ENCODE data around the gene ESRP2. TPM values are rescaled to one million over a fixed set of nuclear protein-coding genes. Genes with fewer than 3 reads are reported as not detected.
A peak's percentile ranks its signal among the peaks of the same experiment; 100 is the strongest.

Gene ESRP2
- total and polyA plus RNA-seq, 7 experiments from 2014 or later: 0.11 to 0.29 TPM; not detected in 5

- H3K27ac ChIP-seq (ENCODE audit: low read depth, low read length): no peak overlapping the region
- H3K27me3 Mint-ChIP-seq: no peaks in the 10 kb centered on the region
- ATAC-seq (no peak), DNase-seq (no peak)
- POLR2A ChIA-PET: interaction anchor here (1.1 kb wide), 1 partner anchor 9 kb away, joined by 3 read pairs; no protein-coding TSS in a partner anchor
- peaks cover 0 to 2% (median 0%) of the 10 kb centered on the region in 11 donors for H3K9me3 Mint-ChIP-seq
- H3K36me3 Mint-ChIP-seq: peaks cover 0 to 24% (median 8%) of the 10 kb centered on the region in 5 donors
- intact Hi-C loops (cut with micrococcal nuclease): no loop called here
- H3K4me1 ChIP-seq (ENCODE audit: control insufficient read depth in 2 of 2, insufficient read depth in 2 of 2, low read length in 2 of 2): peaks cover 0 to under 1% of the 10 kb centered on the region in 2 donors
- H3K4me3 ChIP-seq (ENCODE audit: low read length): no peak overlapping the region
- H3K36me3 ChIP-seq (ENCODE audit: control insufficient read depth in 2 of 3, insufficient read depth in 3 of 3, low read length in 3 of 3): peaks cover 0 to 64% (median 5%) of the 10 kb centered on the region in 3 experiments
- H3K27ac Mint-ChIP-seq: peak overlapping the region in 1 of 9 donors; percentile 44
- H3K27me3 ChIP-seq (ENCODE audit: control insufficient read depth in 2 of 2, insufficient read depth in 2 of 2, low read length in 2 of 2): no peaks in the 10 kb centered on the region
- peaks cover 2 to 14% (median 9%) of the 10 kb centered on the region in 7 donors for H3K4me1 Mint-ChIP-seq
- CTCF ChIA-PET: interaction anchor here (1.1 to 2.0 kb wide), 2 partner anchors 9 to 77 kb away, joined by 3 to 7 read pairs; no protein-coding TSS in a partner anchor
- no peak overlapping the region for H3K4me3 Mint-ChIP-seq
- no peaks in the 10 kb centered on the region for H3K9me3 ChIP-seq (ENCODE audit: control insufficient read depth in 2 of 3, low read length in 3 of 3)
Measured at GRCh38 chr16:68252383-68252782, 16.5 kb upstream of the ESRP2 start.

- no peaks in the 10 kb centered on the region for H3K4me1 ChIP-seq (ENCODE audit: control insufficient read depth in 2 of 2, insufficient read depth in 2 of 2, low read length in 2 of 2)
- ATAC-seq: no peak
- no peaks in the 10 kb centered on the region for H3K9me3 ChIP-seq (ENCODE audit: control insufficient read depth in 2 of 3, low read length in 3 of 3)
- H3K4me3 Mint-ChIP-seq: no peak overlapping the region
- no peaks in the 10 kb centered on the region for H3K27me3 Mint-ChIP-seq
- intact Hi-C loops (cut with micrococcal nuclease): no loop called here
- H3K36me3 ChIP-seq (ENCODE audit: control insufficient read depth in 2 of 3, insufficient read depth in 3 of 3, low read length in 3 of 3): peaks cover 0 to 64% (median 5%) of the 10 kb centered on the region in 3 experiments
- DNase-seq: no peak
- H3K4me1 Mint-ChIP-seq: peaks cover 0 to 12% (median 8%) of the 10 kb centered on the region in 7 donors
- peak overlapping the region in 3 of 9 donors; percentile 1 to 76 (median 13) for H3K27ac Mint-ChIP-seq
- ChIA-PET CTCF (interaction anchor here (1.1 to 2.0 kb wide), 2 partner anchors 10 to 77 kb away, joined by 3 to 7 read pairs; no protein-coding TSS in a partner anchor), POLR2A (interaction anchor here (0.7 to 1.1 kb wide), 2 partner anchors 9 to 38 kb away, joined by 3 to 4 read pairs; no protein-coding TSS in a partner anchor)
- no peak overlapping the region for H3K4me3 ChIP-seq (ENCODE audit: low read length)
- peaks cover 0 to 2% (median 0%) of the 10 kb centered on the region in 11 donors for H3K9me3 Mint-ChIP-seq
- H3K36me3 Mint-ChIP-seq: peaks cover 0 to 24% (median 8%) of the 10 kb centered on the region in 5 donors
- H3K27me3 ChIP-seq (ENCODE audit: control insufficient read depth in 2 of 2, insufficient read depth in 2 of 2, low read length in 2 of 2): no peaks in the 10 kb centered on the region
- no peak overlapping the region for H3K27ac ChIP-seq (ENCODE audit: low read depth, low read length)
Measured at GRCh38 chr16:68251832-68252231, 15.9 kb upstream of the ESRP2 start.

DNA sequence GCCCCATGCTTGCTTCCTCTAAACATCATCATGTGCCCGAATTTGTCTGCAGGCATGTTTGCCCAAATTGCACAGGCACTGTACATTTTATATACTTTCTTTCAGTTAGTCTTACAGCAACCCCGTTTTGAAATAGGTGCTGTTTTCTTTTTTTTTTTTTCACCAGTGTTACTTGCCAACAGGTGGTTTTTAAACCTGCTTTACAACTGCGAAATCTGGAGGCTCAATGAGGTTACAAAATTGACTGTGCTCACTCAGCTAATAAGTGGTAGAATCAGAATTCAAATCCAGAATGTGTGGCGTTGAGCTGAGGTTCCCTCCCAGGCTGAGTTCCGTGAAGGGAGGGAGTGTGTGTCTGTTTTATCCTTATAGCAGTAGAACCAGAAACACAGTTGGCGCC, 15.0 kb upstream of the ESRP2 start:
- Mint-ChIP-seq H3K27ac (peak overlapping the region in 1 of 9 donors; percentile 36), H3K9me3 (peaks cover 0 to 2% (median 0%) of the 10 kb centered on the region in 11 donors), H3K4me1 (peaks cover 8 to 21% (median 17%) of the 10 kb centered on the region in 7 donors), H3K4me3 (no peak overlapping the region), H3K36me3 (peaks cover 0 to 23% (median 6%) of the 10 kb centered on the region in 5 donors), H3K27me3 (no peaks in the 10 kb centered on the region)
- no peak overlapping the region for H3K27ac ChIP-seq (ENCODE audit: low read depth, low read length)
- H3K9me3 ChIP-seq (ENCODE audit: control insufficient read depth in 2 of 3, low read length in 3 of 3): no peaks in the 10 kb centered on the region
- ChIA-PET CTCF (no interaction called here), POLR2A (interaction anchor here (0.7 to 0.8 kb wide), 2 partner anchors 37 to 39 kb away, joined by 3 to 4 read pairs; no protein-coding TSS in a partner anchor)
- H3K36me3 ChIP-seq (ENCODE audit: control insufficient read depth in 2 of 3, insufficient read depth in 3 of 3, low read length in 3 of 3): peaks cover 0 to 61% (median 5%) of the 10 kb centered on the region in 3 experiments
- ATAC-seq (no peak), DNase-seq (no peak)
- intact Hi-C loops (cut with micrococcal nuclease): no loop called here
- peaks cover under 1 to 1% of the 10 kb centered on the region in 2 donors for H3K4me1 ChIP-seq (ENCODE audit: control insufficient read depth in 2 of 2, insufficient read depth in 2 of 2, low read length in 2 of 2)
- no peak overlapping the region for H3K4me3 ChIP-seq (ENCODE audit: low read length)
- H3K27me3 ChIP-seq (ENCODE audit: control insufficient read depth in 2 of 2, insufficient read depth in 2 of 2, low read length in 2 of 2): no peaks in the 10 kb centered on the region

GRCh38 chr16:68249371-68249770, 13.4 kb upstream of the ESRP2 start:
- POLR2A ChIA-PET: no interaction called here

GRCh38 chr16:68247932-68248331, 12.0 kb upstream of the ESRP2 start:
- DNase-seq (no peak), ATAC-seq (no peak)
- no peak overlapping the region for H3K4me3 ChIP-seq (ENCODE audit: low read length)
- POLR2A ChIA-PET: no interaction called here
- CTCF ChIA-PET: interaction anchor here (1.5 to 1.9 kb wide), 2 partner anchors 13 to 82 kb away, joined by 5 to 7 read pairs; no protein-coding TSS in a partner anchor
- peaks cover 0 to 2% (median 0%) of the 10 kb centered on the region in 11 donors for H3K9me3 Mint-ChIP-seq
- H3K27ac ChIP-seq (ENCODE audit: low read depth, low read length): no peak overlapping the region
- H3K4me1 ChIP-seq (ENCODE audit: control insufficient read depth in 2 of 2, insufficient read depth in 2 of 2, low read length in 2 of 2): peaks cover 13 to 14% of the 10 kb centered on the region in 2 donors
- H3K9me3 ChIP-seq (ENCODE audit: control insufficient read depth in 2 of 3, low read length in 3 of 3): no peaks in the 10 kb centered on the region
- peaks cover 0 to 39% (median 0%) of the 10 kb centered on the region in 3 experiments for H3K36me3 ChIP-seq (ENCODE audit: control insufficient read depth in 2 of 3, insufficient read depth in 3 of 3, low read length in 3 of 3)
- H3K27ac Mint-ChIP-seq: no peak overlapping the region
- H3K4me3 Mint-ChIP-seq: peak overlapping the region in 2 of 10 donors; percentile 13 to 64
- intact Hi-C loops (cut with micrococcal nuclease): loop anchor here in 1 of 2 donors (5.0 to 10.0 kb wide), 2 partner anchors 169 to 763 kb away; partner anchors contain the start of genes AGRP and ATP6V0D1
- H3K27me3 ChIP-seq (ENCODE audit: control insufficient read depth in 2 of 2, insufficient read depth in 2 of 2, low read length in 2 of 2): no peaks in the 10 kb centered on the region
- peaks cover 8 to 33% (median 29%) of the 10 kb centered on the region in 7 donors for H3K4me1 Mint-ChIP-seq
- H3K27me3 Mint-ChIP-seq: peaks cover 0 to 2% (median 0%) of the 10 kb centered on the region in 5 donors
- H3K36me3 Mint-ChIP-seq: peaks cover 0 to 16% (median 8%) of the 10 kb centered on the region in 5 donors

More at GRCh38 chr16:68249371-68249770, 13.4 kb upstream of the ESRP2 start:
- peaks cover 8 to 32% (median 27%) of the 10 kb centered on the region in 7 donors for H3K4me1 Mint-ChIP-seq
- Histone ChIP-seq H3K4me3 (ENCODE audit: low read length) (no peak overlapping the region), H3K27me3 (ENCODE audit: control insufficient read depth in 2 of 2, insufficient read depth in 2 of 2, low read length in 2 of 2) (no peaks in the 10 kb centered on the region), H3K4me1 (ENCODE audit: control insufficient read depth in 2 of 2, insufficient read depth in 2 of 2, low read length in 2 of 2) (peaks cover 9 to 11% of the 10 kb centered on the region in 2 donors), H3K9me3 (ENCODE audit: control insufficient read depth in 2 of 3, low read length in 3 of 3) (no peaks in the 10 kb centered on the region), H3K36me3 (ENCODE audit: control insufficient read depth in 2 of 3, insufficient read depth in 3 of 3, low read length in 3 of 3) (peaks cover 0 to 50% (median 0%) of the 10 kb centered on the region in 3 experiments), H3K27ac (ENCODE audit: low read depth, low read length) (no peak overlapping the region)
- no peak overlapping the region for H3K27ac Mint-ChIP-seq
- H3K9me3 Mint-ChIP-seq: peaks cover 0 to 2% (median 0%) of the 10 kb centered on the region in 11 donors
- intact Hi-C loops (cut with micrococcal nuclease): loop anchor here in 1 of 2 donors (5.0 to 10.0 kb wide), 2 partner anchors 168 to 765 kb away; partner anchors contain the start of genes AGRP and ATP6V0D1
- peaks cover 0 to 2% (median 0%) of the 10 kb centered on the region in 5 donors for H3K27me3 Mint-ChIP-seq
- no peak for DNase-seq
- ATAC-seq: no peak
- CTCF ChIA-PET: interaction anchor here (1.5 to 1.9 kb wide), 2 partner anchors 11 to 80 kb away, joined by 5 to 7 read pairs; no protein-coding TSS in a partner anchor
- H3K4me3 Mint-ChIP-seq: no peak overlapping the region
- peaks cover 0 to 16% (median 8%) of the 10 kb centered on the region in 5 donors for H3K36me3 Mint-ChIP-seq

DNA sequence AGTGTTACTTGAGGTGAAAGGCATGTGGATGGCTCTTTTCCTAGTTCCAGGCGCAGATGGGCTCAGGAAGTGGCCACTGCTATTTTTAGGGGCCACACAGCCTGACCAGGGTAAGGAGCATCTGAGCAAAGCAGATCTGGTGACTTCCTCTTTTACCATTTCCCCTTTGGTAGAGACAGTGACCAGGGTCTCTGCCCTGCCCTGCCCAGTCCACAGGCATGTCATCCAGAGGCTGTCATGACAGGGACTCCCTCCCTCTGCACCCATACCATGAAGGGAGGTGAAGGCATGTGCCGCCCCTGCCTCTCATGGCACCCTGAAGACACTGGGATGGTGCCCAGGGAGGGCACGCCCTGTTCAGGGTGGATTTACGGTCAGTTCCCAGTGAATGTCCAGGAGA, 11.5 kb upstream of the ESRP2 start:
- DNase-seq (no peak), ATAC-seq (peak; percentile 13)
- H3K36me3 Mint-ChIP-seq: peaks cover 0 to 16% (median 8%) of the 10 kb centered on the region in 5 donors
- Histone ChIP-seq H3K9me3 (ENCODE audit: control insufficient read depth in 2 of 3, low read length in 3 of 3) (no peaks in the 10 kb centered on the region), H3K4me1 (ENCODE audit: control insufficient read depth in 2 of 2, insufficient read depth in 2 of 2, low read length in 2 of 2) (peaks cover 13 to 14% of the 10 kb centered on the region in 2 donors), H3K36me3 (ENCODE audit: control insufficient read depth in 2 of 3, insufficient read depth in 3 of 3, low read length in 3 of 3) (peaks cover 0 to 34% (median 0%) of the 10 kb centered on the region in 3 experiments), H3K4me3 (ENCODE audit: low read length) (no peak overlapping the region), H3K27ac (ENCODE audit: low read depth, low read length) (no peak overlapping the region), H3K27me3 (ENCODE audit: control insufficient read depth in 2 of 2, insufficient read depth in 2 of 2, low read length in 2 of 2) (no peaks in the 10 kb centered on the region)
- no peak overlapping the region for H3K27ac Mint-ChIP-seq
- intact Hi-C loops (cut with micrococcal nuclease): loop anchor here in 1 of 2 donors (5.0 to 10.0 kb wide), 2 partner anchors 170 to 763 kb away; partner anchors contain the start of genes AGRP and ATP6V0D1
- CTCF ChIA-PET: interaction anchor here (1.9 kb wide), 1 partner anchor 13 kb away, joined by 7 read pairs; no protein-coding TSS in a partner anchor
- POLR2A ChIA-PET: no interaction called here
- peak overlapping the region in 1 of 10 donors; percentile 48 for H3K4me3 Mint-ChIP-seq
- H3K27me3 Mint-ChIP-seq: peaks cover 0 to 2% (median 0%) of the 10 kb centered on the region in 5 donors
- H3K4me1 Mint-ChIP-seq: peaks cover 8 to 33% (median 29%) of the 10 kb centered on the region in 7 donors
- peaks cover 0 to 2% (median 0%) of the 10 kb centered on the region in 11 donors for H3K9me3 Mint-ChIP-seq
